WTC11 (cell line): ENCODE measurements around the gene RAB22A. TPM values are rescaled to one million over a fixed set of nuclear protein-coding genes. Genes with fewer than 3 reads are reported as not detected.

Source experiments
- ATAC-seq: fragments of 200-7000 bp; cut with Tn5 transposase; 2 replicates; pipeline ENCODE4 v1.10.0; 2021; ENCODE audit warnings: mild to moderate bottlenecking, moderate library complexity
- CTCF ChIA-PET: fragments of 300-600 bp; sonication (Branson Sonifier 250); formaldehyde crosslinking; loops from one replicate; lab custom pipeline; 2021; ENCODE audit warnings: antibody characterized with exemption; lab: Charles Lee
- POLR2A ChIA-PET: fragments of 350-600 bp; sonication (Branson Sonifier 250); formaldehyde crosslinking; loops from one replicate; lab custom pipeline; 2021; ENCODE audit warnings: antibody characterized with exemption; lab: Charles Lee
- DNase-seq: peaks from one replicate; pipeline ENCODE4 v3.0.0; 2021; ENCODE audit warnings: low spot score
- H3K27ac Mint-ChIP-seq: 2 replicates; pipeline ENCODE4 v1.8.0; 2021; ENCODE audit warnings: mixed read lengths
- H3K27me3 Mint-ChIP-seq: 2 replicates; pipeline ENCODE4 v1.8.0; 2021; ENCODE audit warnings: low read depth, mild to moderate bottlenecking, moderate library complexity, mixed read lengths
- H3K36me3 Mint-ChIP-seq: 2 replicates; pipeline ENCODE4 v1.8.0; 2021; ENCODE audit warnings: mixed read lengths
- H3K4me1 Mint-ChIP-seq: 2 replicates; pipeline ENCODE4 v1.8.0; 2022; ENCODE audit warnings: mixed read lengths
- H3K4me3 Mint-ChIP-seq: 2 replicates; pipeline ENCODE4 v1.8.0; 2021; ENCODE audit warnings: mild to moderate bottlenecking, moderate library complexity, mixed read lengths
- H3K9me3 Mint-ChIP-seq: 2 replicates; pipeline ENCODE4 v1.8.0; 2021; ENCODE audit warnings: mixed read lengths
- CBFB ChIP-seq: sonication (generic); formaldehyde crosslinking; IDR thresholded peaks from 2 replicates; pipeline ENCODE4 v1.8.1; 2022; ENCODE audit warnings: mild to moderate bottlenecking, low read depth, missing genetic modification reagents
- FOXJ3 ChIP-seq: sonication (generic); formaldehyde crosslinking; IDR thresholded peaks from 2 replicates; pipeline ENCODE4 v1.9.0; 2021; ENCODE audit warnings: missing genetic modification reagents, mild to moderate bottlenecking, borderline replicate concordance
- FOXP1 ChIP-seq: sonication (generic); formaldehyde crosslinking; IDR thresholded peaks from 2 replicates; pipeline ENCODE4 v1.8.0; 2022; ENCODE audit warnings: missing genetic modification reagents, mild to moderate bottlenecking, moderate library complexity, borderline replicate concordance
- IRF2 ChIP-seq: sonication (generic); formaldehyde crosslinking; IDR thresholded peaks from 2 replicates; pipeline ENCODE4 v1.8.0; 2022; ENCODE audit warnings: low read depth, missing genetic modification reagents, borderline replicate concordance
- JUN ChIP-seq: sonication (generic); formaldehyde crosslinking; IDR thresholded peaks from 2 replicates; pipeline ENCODE4 v1.8.0; 2023; ENCODE audit warnings: mild to moderate bottlenecking, missing genetic modification reagents
- KAT7 ChIP-seq: sonication (generic); formaldehyde crosslinking; IDR thresholded peaks from 2 replicates; pipeline ENCODE4 v1.8.1; 2023; ENCODE audit warnings: missing genetic modification reagents, mild to moderate bottlenecking, borderline replicate concordance
- NFE2L1 ChIP-seq: sonication (generic); formaldehyde crosslinking; IDR thresholded peaks from 2 replicates; pipeline ENCODE4 v1.8.1; 2023; ENCODE audit warnings: missing genetic modification reagents
- PRRX2 ChIP-seq: fragments of 250-450 bp; sonication (Bioruptor Pico); IDR thresholded peaks from 2 replicates; pipeline ENCODE4 v1.8.0; 2021; ENCODE audit warnings: mild to moderate bottlenecking
- RORB ChIP-seq: fragments of 250-450 bp; sonication (Bioruptor Pico); IDR thresholded peaks from 2 replicates; pipeline ENCODE4 v1.9.0; 2021; ENCODE audit warnings: mild to moderate bottlenecking
- SP1 ChIP-seq: sonication (generic); formaldehyde crosslinking; conservative IDR thresholded peaks from 2 replicates; pipeline ENCODE4 v1.8.1; 2022; ENCODE audit warnings: missing genetic modification reagents
- ZNF396 ChIP-seq: fragments of 250-450 bp; sonication (Bioruptor Pico); IDR thresholded peaks from 2 replicates; pipeline ENCODE4 v1.8.0; 2021; ENCODE audit warnings: mild to moderate bottlenecking, moderate library complexity, borderline replicate concordance
- ZNF671 ChIP-seq: fragments of 250-450 bp; sonication (Bioruptor Pico); IDR thresholded peaks from 2 replicates; pipeline ENCODE4 v1.8.0; 2021; ENCODE audit warnings: mild to moderate bottlenecking
- total RNA-seq: library from RNA; stranded (reverse); gene quantifications from 3 replicates; pipeline ENCODE4 v1.2.3, GENCODE V29; 2021
- TF ChIP-seq, protein P1 (sequence below): sonication (generic); formaldehyde crosslinking; IDR thresholded peaks from 2 replicates; pipeline ENCODE4 v1.8.0; 2022; ENCODE audit warnings: mild to moderate bottlenecking, missing genetic modification reagents
- TF ChIP-seq, protein P2 (sequence below): sonication (generic); formaldehyde crosslinking; IDR thresholded peaks from 2 replicates; pipeline ENCODE4 v1.8.1; 2023; ENCODE audit warnings: mild to moderate bottlenecking, missing genetic modification reagents
- TF ChIP-seq, protein P3 (sequence below): sonication (generic); formaldehyde crosslinking; IDR thresholded peaks from 2 replicates; pipeline ENCODE4 v1.8.0; 2023; ENCODE audit warnings: missing genetic modification reagents
- TF ChIP-seq, protein P4 (sequence below): fragments of 250-450 bp; sonication (Bioruptor Pico); IDR thresholded peaks from 2 replicates; pipeline ENCODE4 v1.9.0; 2021; ENCODE audit warnings: mild to moderate bottlenecking
- TF ChIP-seq, protein P5 (sequence below): sonication (generic); formaldehyde crosslinking; IDR thresholded peaks from 2 replicates; pipeline ENCODE4 v1.8.1; 2022; ENCODE audit warnings: missing genetic modification reagents, borderline replicate concordance
- TF ChIP-seq, protein P6 (sequence below): sonication (generic); formaldehyde crosslinking; IDR thresholded peaks from 2 replicates; pipeline ENCODE4 v1.8.0; 2023; ENCODE audit warnings: mild to moderate bottlenecking, missing genetic modification reagents
- TF ChIP-seq, protein P7 (sequence below): sonication (generic); formaldehyde crosslinking; IDR thresholded peaks from 2 replicates; pipeline ENCODE4 v1.8.1; 2023; ENCODE audit warnings: mild to moderate bottlenecking, missing genetic modification reagents
- TF ChIP-seq, protein P8 (sequence below): sonication (generic); formaldehyde crosslinking; IDR thresholded peaks from 2 replicates; pipeline ENCODE4 v1.8.0; 2022; ENCODE audit warnings: mild to moderate bottlenecking, missing genetic modification reagents
- TF ChIP-seq, protein P9 (sequence below): sonication (generic); formaldehyde crosslinking; IDR thresholded peaks from 2 replicates; pipeline ENCODE4 v1.8.1; 2023; ENCODE audit warnings: mild to moderate bottlenecking, moderate library complexity, missing genetic modification reagents

RAB22A gene
- total RNA-seq, 1 experiment from 2014 or later, result 6.0 TPM

DNA sequence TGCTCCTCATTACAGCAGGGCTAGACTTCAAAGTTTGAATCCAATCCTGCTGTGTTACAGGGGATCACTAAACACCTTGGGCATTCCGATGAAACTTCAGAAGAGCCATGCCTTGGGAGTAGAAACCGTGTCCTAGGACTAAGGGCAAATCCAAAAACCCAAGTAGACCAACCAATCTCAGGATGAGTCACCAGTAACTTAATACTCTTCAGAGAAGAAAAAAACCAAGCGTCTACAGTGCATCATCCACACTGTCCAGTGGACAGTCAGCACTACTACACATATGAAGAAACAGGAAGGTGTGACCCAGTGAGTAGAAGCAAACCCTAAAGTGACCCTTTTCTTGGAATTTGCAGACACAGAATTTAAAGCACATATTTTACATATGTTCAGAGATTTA is 40.1 kb downstream of the RAB22A start (continued):
- TF ChIP-seq, protein P1, sequence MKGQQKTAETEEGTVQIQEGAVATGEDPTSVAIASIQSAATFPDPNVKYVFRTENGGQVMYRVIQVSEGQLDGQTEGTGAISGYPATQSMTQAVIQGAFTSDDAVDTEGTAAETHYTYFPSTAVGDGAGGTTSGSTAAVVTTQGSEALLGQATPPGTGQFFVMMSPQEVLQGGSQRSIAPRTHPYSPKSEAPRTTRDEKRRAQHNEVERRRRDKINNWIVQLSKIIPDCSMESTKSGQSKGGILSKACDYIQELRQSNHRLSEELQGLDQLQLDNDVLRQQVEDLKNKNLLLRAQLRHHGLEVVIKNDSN (CRISPR knock-in tag), result no peak
- TF ChIP-seq, all 79 proteins: peak for 0

DNA sequence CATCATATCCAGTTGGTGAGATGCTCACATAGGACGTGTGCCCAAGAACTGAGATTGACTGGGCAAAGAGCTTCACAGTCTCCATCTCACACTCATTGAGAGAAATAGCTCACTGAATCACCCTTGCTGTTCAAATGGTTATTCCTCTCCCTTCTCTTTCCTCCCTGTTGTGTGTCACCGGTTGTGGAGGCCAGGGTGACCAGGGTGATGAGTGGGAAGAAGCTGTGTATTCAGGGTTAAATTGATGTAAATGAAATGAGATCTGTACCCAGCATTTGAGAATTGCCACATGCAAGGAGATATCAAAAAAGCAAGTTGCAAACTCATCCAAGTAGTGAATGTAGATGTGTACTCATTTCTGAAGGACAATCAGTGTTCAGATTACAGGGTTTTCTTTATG is 43.0 kb downstream of the RAB22A start:
- no peak overlapping the region for H3K4me3 Mint-ChIP-seq
- DNase-seq (no peak), ATAC-seq (no peak)
- TF ChIP-seq, protein P2, sequence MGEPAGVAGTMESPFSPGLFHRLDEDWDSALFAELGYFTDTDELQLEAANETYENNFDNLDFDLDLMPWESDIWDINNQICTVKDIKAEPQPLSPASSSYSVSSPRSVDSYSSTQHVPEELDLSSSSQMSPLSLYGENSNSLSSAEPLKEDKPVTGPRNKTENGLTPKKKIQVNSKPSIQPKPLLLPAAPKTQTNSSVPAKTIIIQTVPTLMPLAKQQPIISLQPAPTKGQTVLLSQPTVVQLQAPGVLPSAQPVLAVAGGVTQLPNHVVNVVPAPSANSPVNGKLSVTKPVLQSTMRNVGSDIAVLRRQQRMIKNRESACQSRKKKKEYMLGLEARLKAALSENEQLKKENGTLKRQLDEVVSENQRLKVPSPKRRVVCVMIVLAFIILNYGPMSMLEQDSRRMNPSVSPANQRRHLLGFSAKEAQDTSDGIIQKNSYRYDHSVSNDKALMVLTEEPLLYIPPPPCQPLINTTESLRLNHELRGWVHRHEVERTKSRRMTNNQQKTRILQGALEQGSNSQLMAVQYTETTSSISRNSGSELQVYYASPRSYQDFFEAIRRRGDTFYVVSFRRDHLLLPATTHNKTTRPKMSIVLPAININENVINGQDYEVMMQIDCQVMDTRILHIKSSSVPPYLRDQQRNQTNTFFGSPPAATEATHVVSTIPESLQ (CRISPR knock-in tag), result no peak
- TF ChIP-seq FOXP1 (CRISPR knock-in tag) (no peak), NFE2L1 (CRISPR knock-in tag) (no peak), SP1 (CRISPR knock-in tag) (no peak), JUN (no peak), PRRX2 (CRISPR knock-in tag) (no peak), RORB (CRISPR knock-in tag) (no peak), ZNF671 (CRISPR knock-in tag) (no peak), CBFB (CRISPR knock-in tag) (no peak), IRF2 (CRISPR knock-in tag) (no peak), FOXJ3 (no peak), ZNF396 (CRISPR knock-in tag) (no peak), KAT7 (no peak)
- TF ChIP-seq, protein P3, sequence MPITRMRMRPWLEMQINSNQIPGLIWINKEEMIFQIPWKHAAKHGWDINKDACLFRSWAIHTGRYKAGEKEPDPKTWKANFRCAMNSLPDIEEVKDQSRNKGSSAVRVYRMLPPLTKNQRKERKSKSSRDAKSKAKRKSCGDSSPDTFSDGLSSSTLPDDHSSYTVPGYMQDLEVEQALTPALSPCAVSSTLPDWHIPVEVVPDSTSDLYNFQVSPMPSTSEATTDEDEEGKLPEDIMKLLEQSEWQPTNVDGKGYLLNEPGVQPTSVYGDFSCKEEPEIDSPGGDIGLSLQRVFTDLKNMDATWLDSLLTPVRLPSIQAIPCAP (CRISPR knock-in tag), result no peak
- TF ChIP-seq, protein P4, sequence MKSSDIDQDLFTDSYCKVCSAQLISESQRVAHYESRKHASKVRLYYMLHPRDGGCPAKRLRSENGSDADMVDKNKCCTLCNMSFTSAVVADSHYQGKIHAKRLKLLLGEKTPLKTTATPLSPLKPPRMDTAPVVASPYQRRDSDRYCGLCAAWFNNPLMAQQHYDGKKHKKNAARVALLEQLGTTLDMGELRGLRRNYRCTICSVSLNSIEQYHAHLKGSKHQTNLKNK, result no peak
- TF ChIP-seq, protein P5, sequence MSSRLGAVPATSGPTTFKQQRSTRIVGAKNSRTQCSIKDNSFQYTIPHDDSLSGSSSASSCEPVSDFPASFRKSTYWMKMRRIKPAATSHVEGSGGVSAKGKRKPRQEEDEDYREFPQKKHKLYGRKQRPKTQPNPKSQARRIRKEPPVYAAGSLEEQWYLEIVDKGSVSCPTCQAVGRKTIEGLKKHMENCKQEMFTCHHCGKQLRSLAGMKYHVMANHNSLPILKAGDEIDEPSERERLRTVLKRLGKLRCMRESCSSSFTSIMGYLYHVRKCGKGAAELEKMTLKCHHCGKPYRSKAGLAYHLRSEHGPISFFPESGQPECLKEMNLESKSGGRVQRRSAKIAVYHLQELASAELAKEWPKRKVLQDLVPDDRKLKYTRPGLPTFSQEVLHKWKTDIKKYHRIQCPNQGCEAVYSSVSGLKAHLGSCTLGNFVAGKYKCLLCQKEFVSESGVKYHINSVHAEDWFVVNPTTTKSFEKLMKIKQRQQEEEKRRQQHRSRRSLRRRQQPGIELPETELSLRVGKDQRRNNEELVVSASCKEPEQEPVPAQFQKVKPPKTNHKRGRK (CRISPR knock-in tag), result no peak
- TF ChIP-seq, protein P6, sequence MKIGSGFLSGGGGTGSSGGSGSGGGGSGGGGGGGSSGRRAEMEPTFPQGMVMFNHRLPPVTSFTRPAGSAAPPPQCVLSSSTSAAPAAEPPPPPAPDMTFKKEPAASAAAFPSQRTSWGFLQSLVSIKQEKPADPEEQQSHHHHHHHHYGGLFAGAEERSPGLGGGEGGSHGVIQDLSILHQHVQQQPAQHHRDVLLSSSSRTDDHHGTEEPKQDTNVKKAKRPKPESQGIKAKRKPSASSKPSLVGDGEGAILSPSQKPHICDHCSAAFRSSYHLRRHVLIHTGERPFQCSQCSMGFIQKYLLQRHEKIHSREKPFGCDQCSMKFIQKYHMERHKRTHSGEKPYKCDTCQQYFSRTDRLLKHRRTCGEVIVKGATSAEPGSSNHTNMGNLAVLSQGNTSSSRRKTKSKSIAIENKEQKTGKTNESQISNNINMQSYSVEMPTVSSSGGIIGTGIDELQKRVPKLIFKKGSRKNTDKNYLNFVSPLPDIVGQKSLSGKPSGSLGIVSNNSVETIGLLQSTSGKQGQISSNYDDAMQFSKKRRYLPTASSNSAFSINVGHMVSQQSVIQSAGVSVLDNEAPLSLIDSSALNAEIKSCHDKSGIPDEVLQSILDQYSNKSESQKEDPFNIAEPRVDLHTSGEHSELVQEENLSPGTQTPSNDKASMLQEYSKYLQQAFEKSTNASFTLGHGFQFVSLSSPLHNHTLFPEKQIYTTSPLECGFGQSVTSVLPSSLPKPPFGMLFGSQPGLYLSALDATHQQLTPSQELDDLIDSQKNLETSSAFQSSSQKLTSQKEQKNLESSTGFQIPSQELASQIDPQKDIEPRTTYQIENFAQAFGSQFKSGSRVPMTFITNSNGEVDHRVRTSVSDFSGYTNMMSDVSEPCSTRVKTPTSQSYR (CRISPR knock-in tag), result no peak
- TF ChIP-seq, protein P7, sequence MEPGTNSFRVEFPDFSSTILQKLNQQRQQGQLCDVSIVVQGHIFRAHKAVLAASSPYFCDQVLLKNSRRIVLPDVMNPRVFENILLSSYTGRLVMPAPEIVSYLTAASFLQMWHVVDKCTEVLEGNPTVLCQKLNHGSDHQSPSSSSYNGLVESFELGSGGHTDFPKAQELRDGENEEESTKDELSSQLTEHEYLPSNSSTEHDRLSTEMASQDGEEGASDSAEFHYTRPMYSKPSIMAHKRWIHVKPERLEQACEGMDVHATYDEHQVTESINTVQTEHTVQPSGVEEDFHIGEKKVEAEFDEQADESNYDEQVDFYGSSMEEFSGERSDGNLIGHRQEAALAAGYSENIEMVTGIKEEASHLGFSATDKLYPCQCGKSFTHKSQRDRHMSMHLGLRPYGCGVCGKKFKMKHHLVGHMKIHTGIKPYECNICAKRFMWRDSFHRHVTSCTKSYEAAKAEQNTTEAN (CRISPR knock-in tag), result no peak
- TF ChIP-seq, protein P8, sequence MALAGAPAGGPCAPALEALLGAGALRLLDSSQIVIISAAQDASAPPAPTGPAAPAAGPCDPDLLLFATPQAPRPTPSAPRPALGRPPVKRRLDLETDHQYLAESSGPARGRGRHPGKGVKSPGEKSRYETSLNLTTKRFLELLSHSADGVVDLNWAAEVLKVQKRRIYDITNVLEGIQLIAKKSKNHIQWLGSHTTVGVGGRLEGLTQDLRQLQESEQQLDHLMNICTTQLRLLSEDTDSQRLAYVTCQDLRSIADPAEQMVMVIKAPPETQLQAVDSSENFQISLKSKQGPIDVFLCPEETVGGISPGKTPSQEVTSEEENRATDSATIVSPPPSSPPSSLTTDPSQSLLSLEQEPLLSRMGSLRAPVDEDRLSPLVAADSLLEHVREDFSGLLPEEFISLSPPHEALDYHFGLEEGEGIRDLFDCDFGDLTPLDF (CRISPR knock-in tag), result no peak
- TF ChIP-seq, protein P9, sequence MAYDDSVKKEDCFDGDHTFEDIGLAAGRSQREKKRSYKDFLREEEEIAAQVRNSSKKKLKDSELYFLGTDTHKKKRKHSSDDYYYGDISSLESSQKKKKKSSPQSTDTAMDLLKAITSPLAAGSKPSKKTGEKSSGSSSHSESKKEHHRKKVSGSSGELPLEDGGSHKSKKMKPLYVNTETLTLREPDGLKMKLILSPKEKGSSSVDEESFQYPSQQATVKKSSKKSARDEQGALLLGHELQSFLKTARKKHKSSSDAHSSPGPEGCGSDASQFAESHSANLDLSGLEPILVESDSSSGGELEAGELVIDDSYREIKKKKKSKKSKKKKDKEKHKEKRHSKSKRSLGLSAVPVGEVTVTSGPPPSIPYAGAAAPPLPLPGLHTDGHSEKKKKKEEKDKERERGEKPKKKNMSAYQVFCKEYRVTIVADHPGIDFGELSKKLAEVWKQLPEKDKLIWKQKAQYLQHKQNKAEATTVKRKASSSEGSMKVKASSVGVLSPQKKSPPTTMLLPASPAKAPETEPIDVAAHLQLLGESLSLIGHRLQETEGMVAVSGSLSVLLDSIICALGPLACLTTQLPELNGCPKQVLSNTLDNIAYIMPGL (CRISPR knock-in tag), result no peak
- H3K9me3 Mint-ChIP-seq, result no peaks in the 10 kb centered on the region
- CTCF ChIA-PET, result interaction anchor here (1.4 kb wide), 2 partner anchors 77 to 107 kb away, joined by 3 read pairs; no protein-coding TSS in a partner anchor
- H3K4me1 Mint-ChIP-seq, result no peaks in the 10 kb centered on the region
- peaks cover 6% of the 10 kb centered on the region for H3K36me3 Mint-ChIP-seq
- no peak overlapping the region for H3K27ac Mint-ChIP-seq
- POLR2A ChIA-PET, result no interaction called here
- no peaks in the 10 kb centered on the region for H3K27me3 Mint-ChIP-seq
